A204.1 (cell line): ENCODE measurements around the gene BPNT1.
A peak's percentile ranks its signal among the peaks of the same experiment; 100 is the strongest.
"Not testable (repeated sequence)": the region's sequence is repeated elsewhere in the genome, so short reads cannot be mapped to it uniquely, and the experiment has no call there.

Source experiments
- FAIRE-seq: peaks from 2 replicates; lab custom pipeline; 2012; peaks lifted over from hg19 to GRCh38; lab: Jason Lieb, UNC

BPNT1 gene

DNA sequence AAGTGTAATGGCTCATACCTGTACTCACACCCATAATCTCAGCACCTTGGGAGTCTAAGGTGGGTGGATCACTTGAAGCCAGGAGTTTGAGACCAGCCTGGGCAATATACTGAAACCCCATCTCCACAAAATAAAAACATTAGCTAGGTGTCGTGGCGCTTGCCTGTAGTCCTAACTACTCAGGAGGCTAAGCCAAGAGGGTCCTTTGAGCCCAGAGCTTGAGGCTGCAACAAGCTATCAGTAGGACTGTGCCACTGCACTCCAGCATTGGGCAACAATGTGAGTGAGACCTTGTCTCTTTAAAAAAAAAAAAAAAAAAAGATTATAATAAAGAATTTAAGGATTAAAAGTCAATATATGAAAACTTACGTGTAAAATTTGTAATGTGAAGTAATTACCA, 11.7 kb downstream of the BPNT1 start:
- FAIRE-seq = no peak

DNA sequence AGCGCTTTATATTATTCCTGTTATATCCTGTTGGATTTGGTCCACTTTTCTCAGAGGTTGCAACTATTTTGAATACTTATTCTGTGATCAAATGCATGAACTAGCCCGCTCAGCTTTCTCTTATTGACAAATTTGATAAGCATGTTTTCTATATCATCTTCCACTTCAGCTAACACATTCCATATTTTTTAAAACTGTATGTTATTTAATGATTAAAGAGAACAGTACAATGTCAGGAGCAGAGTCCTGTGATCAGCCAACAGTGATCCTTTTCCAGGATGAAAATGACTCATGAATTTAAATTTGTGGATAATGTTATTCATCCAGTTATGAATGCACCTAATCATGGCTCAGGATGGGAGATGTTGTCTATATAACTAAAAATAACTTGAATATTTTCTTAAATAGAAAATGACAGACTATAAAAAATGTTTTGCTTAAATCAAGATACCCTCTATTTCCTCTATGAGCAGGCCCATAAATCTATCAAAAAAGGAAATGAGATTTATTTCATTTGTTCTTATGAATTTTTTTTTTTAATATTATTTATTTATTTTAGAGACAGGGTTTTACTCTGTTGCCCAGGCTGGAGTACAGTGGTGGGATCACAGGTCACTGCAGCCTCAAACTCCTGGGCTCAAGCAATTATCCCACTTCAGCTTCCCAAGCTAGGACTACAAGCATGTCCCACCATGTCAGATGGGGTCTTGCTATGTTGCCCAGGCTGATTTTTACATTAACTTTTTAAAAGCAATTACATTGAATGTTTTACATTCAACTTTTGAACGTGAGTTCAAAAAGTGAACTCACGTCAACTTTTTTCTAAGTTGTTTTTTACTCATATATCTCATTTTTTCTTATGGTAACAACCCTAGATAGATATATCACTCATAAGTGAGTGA, 12.5 kb downstream of the BPNT1 start:
- no peak for FAIRE-seq

DNA sequence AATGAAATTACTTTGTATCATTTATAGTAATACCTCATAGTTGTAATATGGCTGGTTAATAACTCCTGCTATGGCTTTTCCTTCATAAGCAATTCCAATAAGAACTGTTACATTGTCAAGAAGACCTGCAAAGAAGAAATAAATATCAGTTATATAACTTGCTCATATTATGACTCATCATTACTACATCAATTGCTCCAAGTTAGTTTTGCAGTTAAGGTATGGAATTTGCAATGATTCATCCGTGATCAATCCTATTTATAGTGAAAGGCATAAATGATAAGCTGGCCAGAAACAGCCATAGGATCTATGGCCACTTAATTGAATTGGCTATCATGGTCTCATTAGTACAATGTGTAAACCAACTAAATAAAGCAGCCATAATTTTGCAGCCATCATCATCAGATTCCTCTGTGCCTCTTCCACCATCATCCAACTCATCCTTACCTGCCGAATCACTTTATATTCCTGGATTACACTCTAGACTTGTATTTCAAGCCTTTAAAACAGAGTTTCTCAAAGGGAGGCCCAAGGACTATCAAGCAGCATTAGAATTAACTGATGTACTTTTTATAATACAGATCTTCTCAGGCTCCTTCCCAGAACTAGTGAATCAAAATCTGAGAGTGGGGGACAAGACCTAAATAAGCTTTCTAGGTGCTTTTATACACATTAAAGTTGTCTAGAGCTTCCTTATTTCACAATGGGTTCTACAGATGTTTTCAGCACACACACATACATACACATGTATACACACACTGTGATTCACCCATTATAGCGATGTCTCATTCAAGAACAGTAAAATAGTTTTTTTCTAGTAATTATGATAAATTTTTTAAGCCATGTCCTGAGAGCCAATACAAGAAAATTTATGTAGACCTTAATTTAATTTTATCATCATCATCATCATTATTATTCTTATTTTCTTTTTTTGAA, 22.1 kb downstream of the BPNT1 start:
- no peak for FAIRE-seq

DNA sequence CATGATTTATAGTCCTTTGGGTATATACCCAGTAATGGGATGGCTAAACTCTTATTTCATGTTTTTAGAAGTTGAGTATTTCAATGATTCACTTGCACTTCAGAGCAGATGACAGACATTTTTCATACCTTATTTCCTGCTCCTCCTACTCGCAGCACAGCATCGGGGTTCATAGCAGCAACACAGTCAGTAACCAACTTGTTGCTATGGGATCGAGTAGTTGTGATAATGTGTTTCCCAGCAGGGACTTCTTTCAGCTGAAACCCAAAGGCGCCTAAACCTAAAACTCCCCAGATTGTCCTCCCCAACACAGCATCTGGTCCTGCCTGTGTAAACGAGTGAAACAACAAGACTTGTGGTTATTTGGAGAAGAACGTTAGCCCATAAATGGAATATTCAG, 27.0 kb downstream of the BPNT1 start:
- FAIRE-seq = no peak

DNA sequence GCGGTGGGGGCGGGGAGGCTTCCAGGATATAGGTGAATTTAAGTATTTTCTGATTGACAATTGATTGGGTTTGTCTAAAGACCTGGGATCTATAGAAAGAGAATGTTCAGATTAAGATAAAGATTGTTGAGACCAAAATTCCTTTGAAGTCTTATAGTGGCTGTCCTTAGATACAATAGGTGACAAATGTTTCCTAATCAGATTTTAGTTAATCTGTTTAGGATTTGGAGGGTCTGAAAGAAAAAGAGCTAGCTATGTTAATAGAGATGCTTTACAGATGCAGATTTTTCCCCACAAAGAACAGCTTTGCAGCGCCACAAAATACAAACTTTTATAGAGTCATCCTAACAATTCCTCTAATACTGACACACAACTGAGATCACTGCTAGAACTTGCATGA, 28.7 kb downstream of the BPNT1 start:
- no peak for FAIRE-seq

DNA sequence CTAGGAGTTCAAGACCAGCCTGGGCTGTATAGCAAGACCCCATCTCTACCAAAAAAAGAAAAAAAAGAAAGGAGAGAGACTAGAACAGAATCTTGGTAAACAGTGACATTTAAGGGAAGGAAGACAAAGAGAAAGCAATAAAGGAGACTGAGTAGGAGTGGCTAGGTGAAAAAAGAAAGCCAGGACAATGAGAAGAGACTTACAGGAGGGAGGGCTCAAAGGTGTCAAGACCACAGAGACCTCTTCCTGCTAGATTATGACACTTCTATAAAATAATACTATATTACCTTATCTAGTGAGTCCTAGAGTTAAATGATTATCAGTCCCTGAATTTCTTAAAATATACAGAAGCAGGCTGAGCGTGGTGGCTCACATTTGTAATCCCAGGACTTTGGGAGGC, 33.2 kb downstream of the BPNT1 start:
- FAIRE-seq = no peak

DNA sequence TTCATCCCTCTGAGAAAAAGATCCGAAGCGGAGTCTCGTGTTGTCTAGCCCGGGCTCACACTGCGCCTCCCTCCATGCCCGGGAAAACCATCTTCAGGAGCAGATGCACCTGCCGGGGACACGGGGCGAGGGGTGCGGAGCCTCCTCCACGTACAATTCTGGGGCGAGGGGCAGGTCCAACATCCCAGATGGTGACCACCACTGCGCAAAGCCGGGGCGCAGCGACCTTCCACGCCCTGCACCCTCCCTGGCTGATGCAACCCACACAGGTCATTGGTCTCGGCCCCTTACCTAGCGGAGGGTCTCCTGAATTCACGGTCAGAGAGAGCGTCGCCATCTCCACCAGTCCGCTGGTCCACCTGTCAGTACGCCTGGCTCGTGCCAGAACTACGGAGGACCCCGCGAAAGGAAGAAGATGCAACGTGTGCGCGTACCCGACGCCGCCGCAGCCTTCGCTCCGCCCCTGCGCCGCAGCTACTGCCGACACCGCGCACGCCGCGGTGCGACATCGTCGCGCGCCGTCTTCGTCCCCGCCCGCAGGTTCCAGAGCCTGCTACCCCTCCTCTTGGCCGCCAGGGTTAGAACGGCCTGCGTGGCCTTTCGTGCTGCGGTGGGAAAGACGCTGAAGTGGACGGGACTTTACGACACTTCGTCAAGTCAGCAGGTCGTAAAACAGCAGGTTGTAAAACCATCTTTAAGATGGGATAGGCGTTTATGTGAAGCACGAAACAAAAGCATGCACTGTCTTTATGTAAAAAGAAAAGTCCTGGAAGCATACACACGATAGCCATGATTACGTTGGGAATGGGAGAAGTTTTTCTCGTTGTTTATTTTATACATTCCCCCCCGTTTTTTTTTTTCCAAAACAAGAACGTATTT, 43.3 kb downstream of the BPNT1 start, which contains the start of gene EPRS1:
EPRS1 (minus strand) TSS at position 454 of the 879 bp plus-strand sequence; CDS start at position 337, 117 bp downstream.
- peak; percentile 92 for FAIRE-seq

DNA sequence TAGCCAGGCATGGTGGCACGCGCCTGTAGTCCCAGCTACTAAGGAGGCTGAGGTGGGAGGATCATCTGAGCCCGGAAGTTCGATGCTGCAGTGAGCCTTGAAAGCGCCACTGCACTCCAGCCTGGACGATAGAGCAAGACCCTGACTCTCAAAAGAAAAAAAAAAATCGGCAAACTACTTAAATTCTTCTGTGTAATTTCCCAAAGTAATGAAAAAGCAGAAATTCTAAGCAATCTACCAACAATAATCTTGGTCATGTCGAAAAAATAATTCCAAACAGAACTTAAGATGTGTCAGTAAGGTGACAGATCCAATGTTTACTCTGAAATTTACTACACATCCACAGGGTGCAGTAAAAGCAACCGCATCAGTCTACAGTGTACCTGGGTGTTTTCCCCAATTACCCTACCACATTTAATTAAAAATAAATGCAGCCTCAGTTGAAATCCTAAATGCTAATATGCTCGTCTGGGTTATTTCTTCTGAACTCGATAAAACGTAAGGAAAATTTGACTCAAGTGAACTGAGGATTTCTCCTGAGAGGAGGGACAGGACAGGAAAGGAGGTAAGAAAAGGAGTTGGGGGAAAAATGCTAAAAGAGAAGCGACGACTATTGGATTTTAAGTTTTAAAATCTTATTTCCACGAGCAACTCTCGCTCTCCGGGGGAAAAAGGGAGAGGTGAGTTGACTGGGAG, 44.1 kb downstream of the BPNT1 start:
- no peak for FAIRE-seq

DNA sequence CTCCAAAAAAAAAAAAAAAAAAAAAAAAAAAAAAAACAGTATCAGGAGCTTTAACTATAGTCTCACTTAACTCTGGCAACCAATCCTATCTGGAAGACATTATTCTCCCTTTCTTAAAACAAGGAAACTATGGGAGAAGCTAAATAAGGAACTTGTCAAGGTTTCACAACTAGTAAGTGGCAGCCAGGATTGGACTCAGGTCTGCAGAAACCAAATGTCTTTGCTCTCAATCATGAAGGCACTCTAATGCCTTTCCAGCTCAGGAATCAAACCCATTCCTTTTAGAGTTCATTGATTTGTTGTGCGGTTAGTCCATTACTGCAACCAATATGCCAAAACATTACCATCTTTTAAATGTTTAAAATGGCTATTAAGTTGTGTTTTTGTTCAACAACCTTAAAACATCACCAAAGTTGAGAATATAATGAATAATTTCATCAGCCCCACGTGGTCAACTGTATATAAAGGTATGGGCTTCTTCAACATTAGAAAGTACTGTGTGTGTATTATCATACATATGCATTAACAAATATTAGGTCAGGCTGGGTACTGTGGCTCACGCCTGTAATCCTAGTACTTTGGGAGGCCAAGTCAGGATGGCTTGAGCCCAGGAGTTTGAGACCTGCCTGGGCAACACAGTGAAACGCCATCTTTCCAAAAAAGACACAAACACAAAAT, 44.8 kb downstream of the BPNT1 start:
- no peak for FAIRE-seq

- no peak for FAIRE-seq
Observed at GRCh38 chr1:220043646-220044045, 45.9 kb downstream of the BPNT1 start.

DNA sequence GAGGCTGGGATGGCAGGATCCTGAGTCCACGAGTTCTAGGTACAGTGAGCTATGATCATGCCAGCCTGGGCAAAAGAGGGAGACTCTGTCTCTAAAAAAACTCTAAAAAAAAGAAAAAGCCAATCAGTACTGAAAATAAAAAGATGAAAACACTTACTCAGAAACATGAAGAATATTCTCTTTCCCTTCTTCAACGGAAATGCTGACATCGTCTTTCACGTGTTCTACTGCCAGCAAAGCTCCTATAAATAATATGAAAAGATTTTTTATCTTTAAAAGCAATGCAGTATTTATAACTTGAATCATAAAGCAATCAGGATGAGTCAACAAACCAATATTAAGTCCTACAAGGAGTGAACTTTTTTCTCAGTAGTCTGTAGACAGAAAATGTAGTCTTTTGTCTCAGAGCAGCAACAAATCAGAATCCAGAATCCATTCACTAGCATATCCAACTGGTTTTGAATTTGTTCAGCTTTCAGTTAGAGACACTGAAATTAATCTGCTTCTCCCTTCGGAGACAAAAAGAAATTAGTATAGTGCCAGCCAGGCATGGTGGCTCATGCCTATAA, 49.5 kb downstream of the BPNT1 start:
- FAIRE-seq = no peak

DNA sequence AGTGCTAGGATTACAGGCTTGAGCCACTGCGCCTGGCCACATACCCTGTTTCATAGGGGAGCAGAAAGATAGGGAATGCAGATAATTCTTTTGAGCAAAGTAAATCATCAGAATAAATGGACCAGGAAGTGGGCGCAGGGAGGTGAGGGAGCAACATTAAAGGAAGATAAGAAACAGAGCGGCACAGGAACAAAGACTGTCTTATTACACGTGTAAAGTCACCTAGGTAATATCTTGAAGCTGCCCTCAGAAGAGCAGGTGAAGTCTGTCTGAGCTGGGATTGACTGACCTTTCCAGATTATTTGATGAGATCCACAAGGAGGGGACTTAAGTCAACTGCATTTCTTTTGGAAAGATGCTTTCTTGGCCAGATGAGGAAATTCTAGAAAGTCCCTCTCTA, 50.9 kb downstream of the BPNT1 start:
- FAIRE-seq = no peak

- not testable (repeated sequence) for FAIRE-seq
Observed at GRCh38 chr1:220037810-220038209, 51.8 kb downstream of the BPNT1 start.

DNA sequence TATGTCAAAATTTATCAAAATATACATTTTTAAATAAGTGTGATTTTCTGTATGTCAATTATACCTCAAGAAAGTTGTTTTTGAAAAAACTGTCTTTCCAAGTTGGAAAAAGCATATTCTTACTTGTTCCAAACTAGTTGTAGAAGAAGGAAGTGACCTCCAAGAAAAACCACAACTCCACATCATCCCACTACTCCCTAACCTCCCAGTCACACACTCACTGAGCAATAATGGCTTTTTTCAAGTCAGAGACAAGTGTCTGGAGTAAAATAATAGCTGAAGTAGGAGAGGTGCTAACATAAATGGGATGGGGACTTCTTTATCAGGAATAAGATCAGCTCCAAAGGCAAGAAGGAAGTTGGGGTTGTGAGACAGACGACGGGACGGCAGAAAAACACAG, 56.7 kb downstream of the BPNT1 start:
- FAIRE-seq = no peak

GRCh38 chr1:220031287-220031686, 58.3 kb downstream of the BPNT1 start:
- no peak for FAIRE-seq

- no peak for FAIRE-seq
Observed at GRCh38 chr1:220028346-220028895, 61.2 kb downstream of the BPNT1 start.

DNA sequence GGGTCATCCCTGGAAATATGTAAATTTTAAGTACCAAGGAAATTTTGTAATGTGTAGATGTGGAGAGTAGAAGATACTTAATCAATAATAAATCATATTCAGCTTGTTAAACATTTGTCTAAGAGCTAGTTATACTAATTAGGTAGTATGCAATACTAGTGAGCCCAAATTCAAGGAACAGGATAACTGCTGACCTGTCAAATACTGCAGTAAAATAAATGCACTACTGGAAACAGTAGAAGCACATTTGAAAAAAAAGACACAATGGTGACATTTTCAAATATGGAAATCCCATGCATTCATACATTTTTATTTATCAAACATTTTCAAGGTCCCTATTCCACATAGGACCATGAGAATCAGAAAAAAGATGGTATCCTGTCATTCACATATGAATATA, 70.5 kb downstream of the BPNT1 start:
- no peak for FAIRE-seq

DNA sequence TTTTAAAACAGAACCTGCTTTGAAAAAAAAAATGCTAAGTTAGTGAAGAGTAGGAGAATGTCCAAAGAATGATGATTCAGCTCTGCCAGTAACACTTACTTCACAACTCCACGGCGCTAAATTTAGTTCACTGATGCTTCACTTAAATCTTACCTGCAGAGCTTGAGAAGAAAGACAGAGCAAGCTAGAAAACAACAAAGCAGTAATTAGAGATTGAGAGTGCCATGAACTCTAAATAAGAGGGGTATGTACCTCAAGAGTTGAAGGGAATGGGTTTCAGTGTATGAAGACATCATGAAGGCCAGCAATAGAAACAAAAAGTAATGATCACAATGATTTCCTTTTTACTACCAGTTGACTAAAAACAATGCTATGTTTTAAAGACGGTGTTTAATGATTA, 76.1 kb downstream of the BPNT1 start:
- no peak for FAIRE-seq

DNA sequence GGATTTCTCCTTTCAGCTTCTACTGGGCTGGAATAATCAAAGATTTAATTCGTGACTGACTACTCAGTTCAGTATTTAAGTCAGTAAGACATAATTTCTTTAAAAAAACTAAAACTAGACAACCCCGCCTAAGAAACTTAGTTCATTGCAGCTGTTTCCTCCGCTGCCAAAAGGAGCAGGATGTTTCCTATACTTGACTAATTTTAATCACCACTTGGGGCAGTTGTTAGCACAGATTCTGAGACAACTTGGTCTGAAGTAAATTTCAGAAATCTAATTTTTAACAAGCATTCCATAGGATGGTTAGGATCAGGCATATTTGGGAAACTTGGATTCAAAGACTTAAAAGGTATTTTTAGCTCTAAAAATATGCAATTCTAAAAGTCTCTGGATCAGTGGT, 77.3 kb downstream of the BPNT1 start:
- FAIRE-seq = no peak

DNA sequence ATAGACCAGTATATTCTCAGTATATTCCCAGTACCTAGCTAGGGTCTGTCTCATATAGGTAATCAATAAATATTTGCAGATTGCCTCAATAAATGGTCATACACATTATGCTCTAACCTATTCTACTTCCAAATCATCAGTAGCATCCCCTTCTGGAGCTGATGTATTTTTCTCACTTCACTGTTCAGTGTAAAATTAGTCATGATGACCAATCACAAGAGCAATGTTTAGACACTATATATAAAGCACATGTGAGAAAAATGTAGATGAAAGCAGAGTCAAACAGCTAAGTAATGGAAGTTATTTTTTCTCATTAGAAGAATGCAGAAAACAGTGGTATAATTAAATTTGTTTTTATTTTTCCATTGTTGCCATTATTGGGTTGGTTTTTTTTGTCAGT, 78.0 kb downstream of the BPNT1 start:
- FAIRE-seq = no peak
